GM10248 (cell line): ENCODE data around the gene FADS2.

Experiments
- CTCF ChIA-PET: fragments of 300-600 bp; sonication (Branson Sonifier 250); formaldehyde crosslinking; extraction: SDS; loops from one replicate; lab custom pipeline; 2021; ENCODE audit warnings: antibody characterized with exemption; lab: Yijun Ruan, JAX
- POLR2A ChIA-PET: fragments of 350-650 bp; sonication (Branson Sonifier 250); formaldehyde crosslinking; extraction: SDS; loops from one replicate; lab custom pipeline; 2020; ENCODE audit warnings: antibody characterized with exemption; lab: Yijun Ruan, JAX
- DNase-seq: peaks from one replicate; pipeline ENCODE4 v3.0.0; 2012; ENCODE audit errors: extremely low spot score
- TF ChIP-seq, protein P1 (sequence below): IDR thresholded peaks from 2 replicates; pipeline ENCODE4 v1.5.1; 2012; ENCODE audit warnings: mild to moderate bottlenecking, low read depth; ENCODE audit errors: extremely low read depth, missing control alignments, control extremely low read depth

The FADS2 gene

DNA sequence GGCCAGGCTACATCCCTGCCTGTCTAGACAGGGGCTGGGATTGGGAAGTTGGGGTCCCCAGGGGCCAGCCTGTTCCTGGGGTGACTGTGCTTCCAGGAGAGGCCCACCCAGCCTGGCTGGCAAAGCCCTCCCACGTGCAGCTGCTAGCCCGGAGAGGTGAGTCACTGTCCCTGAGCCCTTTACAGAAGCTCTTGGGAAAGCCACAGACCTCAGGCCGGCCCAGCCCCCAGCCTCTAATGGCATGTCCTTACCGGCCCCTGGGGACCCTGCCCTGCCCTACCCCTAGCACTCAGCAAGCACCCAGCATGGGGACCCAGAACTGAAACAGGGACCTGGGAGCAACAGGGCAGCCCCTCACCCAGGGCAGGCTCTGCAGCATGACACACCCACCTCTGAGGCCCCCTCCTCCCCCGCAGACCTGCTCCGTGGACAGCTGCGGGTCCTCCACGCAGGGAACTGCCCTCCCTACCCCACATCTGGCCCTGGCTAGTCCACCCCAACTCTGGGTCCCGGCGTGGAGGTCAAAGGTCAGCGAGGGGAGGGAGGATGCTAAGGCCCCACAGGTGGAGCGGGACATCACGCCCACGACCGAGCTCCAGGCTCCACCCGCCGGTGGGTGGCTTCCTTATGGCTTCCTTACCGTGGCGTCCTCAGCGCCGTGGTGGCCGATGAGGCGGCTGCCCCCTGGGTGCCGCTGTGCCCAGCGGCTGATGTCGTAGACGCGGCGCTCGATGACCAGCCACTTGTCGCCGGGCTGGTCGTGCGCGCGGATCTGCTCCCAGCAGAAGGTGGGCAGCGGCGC lies 62.6 kb downstream of the FADS2 start:
- DNase-seq = no peak
- ChIA-PET CTCF (interaction anchor here (0.7 to 2.5 kb wide), 5 partner anchors 20 to 217 kb away, joined by 3 to 8 read pairs (median 3); no protein-coding TSS in a partner anchor), POLR2A (no interaction called here)
- TF ChIP-seq, protein P1, sequence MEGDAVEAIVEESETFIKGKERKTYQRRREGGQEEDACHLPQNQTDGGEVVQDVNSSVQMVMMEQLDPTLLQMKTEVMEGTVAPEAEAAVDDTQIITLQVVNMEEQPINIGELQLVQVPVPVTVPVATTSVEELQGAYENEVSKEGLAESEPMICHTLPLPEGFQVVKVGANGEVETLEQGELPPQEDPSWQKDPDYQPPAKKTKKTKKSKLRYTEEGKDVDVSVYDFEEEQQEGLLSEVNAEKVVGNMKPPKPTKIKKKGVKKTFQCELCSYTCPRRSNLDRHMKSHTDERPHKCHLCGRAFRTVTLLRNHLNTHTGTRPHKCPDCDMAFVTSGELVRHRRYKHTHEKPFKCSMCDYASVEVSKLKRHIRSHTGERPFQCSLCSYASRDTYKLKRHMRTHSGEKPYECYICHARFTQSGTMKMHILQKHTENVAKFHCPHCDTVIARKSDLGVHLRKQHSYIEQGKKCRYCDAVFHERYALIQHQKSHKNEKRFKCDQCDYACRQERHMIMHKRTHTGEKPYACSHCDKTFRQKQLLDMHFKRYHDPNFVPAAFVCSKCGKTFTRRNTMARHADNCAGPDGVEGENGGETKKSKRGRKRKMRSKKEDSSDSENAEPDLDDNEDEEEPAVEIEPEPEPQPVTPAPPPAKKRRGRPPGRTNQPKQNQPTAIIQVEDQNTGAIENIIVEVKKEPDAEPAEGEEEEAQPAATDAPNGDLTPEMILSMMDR = peak; percentile 0

DNA sequence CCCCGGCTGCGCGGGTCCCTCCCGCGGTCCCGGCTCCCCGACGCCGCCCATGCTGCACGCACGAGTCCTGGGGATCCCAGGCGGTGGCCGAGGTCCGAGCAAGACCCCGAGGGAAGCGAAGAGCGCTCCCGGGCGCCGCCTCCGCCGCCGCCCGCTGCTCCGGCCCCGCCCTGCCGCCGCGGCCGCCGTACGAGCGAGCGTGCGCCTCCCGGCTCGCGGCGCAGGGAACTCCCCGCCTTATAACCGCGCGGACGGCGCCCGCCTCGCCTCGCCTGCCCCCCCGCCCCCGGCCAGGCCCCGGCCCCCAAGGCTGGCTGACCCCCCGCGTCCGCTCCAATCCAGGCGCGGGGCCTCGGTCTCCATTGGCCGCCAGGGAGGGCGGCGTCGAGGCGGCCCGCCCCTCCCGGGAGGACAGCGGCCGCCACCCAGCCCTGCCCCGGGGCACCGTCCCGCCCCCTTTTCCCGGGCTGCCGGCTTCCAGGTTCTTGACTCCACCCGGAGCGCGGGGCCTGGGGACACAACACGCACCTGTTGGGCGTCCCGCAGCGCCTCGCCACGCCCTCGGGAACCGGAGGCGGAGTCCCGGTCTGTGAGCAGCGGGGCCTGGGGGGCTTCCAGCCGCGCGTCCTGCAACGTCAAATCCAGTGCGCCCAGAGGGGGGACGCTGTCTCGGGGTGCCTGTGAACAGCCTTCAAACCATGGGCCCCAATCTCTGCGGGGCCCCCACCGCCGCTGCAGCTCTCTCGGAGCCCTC lies 63.4 kb downstream of the FADS2 start, which contains the start of gene FADS3:
Gene FADS3 (minus strand): TSS at position 215 of the 754 bp plus-strand sequence. CDS start 164 bp downstream, at position 51.
- TF ChIP-seq, protein P1 = no peak
- ChIA-PET POLR2A (no interaction called here), CTCF (interaction anchor here (0.7 to 2.5 kb wide), 9 partner anchors 18 to 217 kb away, joined by 3 to 14 read pairs (median 3); no protein-coding TSS in a partner anchor)
- DNase-seq = peak; percentile 84

DNA sequence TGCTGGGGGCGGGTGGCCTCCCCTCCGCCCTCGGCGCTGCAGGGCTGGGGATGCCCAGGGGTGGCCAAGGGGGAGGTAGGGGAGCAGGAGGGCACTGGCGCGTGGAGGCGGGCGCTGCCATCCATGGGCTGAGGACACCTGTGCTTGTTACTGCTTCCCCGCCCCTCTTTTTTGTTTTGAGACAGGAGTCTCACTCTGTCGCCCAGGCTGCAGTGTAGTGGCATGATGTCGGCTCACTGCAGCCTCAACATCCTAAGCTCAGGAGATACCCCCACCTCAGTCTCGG lies 63.9 kb downstream of the FADS2 start:
- TF ChIP-seq, protein P1 = no peak
- ChIA-PET CTCF (interaction anchor here (0.8 to 2.5 kb wide), 8 partner anchors 18 to 220 kb away, joined by 3 to 14 read pairs (median 3); no protein-coding TSS in a partner anchor), POLR2A (no interaction called here)
- DNase-seq = no peak

DNA sequence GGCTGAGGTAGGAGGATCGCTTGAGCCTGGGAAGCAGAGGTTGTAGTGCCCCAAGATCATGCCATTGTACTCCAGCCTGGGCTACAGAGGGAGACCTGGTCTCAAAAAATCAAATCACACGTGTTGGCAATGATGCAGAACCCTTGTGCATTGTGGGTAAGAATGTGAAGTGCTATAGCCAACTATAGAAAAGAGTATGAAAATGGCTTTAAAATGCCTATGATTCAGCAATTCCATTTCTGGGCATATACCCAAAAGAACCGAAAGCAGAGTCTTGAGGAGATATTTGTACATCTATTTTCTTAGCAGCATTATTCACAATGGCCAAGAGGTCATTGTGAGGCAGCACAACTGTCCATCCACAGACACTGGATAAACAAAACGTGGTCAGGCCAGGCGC lies 65.9 kb downstream of the FADS2 start:
- ChIA-PET POLR2A (no interaction called here), CTCF (interaction anchor here (0.6 to 8.3 kb wide), 3 partner anchors 22 to 233 kb away, joined by 3 to 92 read pairs (median 11); no protein-coding TSS in a partner anchor)
- DNase-seq = no peak
- TF ChIP-seq, protein P1 = no peak

DNA sequence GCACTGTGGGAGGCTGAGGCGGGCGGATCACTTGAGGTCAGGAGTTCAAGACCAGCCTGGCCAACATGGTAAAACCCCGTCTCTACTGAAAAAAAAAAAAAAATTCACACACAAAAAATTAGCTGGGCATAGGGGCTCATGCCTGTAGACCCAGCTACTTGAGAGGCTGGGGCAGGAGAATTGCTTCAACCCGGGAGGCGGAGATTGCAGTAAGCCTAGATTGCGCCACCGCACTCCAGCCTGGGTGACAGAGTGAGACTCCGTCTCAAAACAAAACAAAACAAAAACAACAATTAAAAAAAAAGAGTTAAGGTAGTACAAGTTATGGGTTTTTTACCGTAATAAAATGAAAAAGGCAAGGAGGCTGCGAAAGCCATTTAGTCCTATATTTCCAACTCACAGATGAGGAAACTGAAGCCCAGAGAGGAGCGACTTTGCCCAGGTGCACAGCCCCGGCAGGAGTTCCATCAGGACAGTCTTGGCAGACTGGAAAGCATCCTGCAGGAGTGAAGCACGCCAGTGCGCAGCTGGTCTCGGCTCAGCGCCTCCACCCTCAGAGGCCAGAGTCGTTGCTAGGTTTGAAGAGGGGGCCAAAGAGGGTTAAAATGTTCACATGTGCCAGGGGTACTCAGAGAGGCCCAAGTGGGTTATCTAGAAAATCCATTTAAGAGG lies 67.1 kb downstream of the FADS2 start:
- TF ChIP-seq, protein P1 = no peak
- ChIA-PET POLR2A (no interaction called here), CTCF (interaction anchor here (5.2 to 11.6 kb wide), 6 partner anchors 15 to 214 kb away, joined by 80 to 424 read pairs (median 136); partner anchors contain the start of gene BEST1)
- DNase-seq = no peak

DNA sequence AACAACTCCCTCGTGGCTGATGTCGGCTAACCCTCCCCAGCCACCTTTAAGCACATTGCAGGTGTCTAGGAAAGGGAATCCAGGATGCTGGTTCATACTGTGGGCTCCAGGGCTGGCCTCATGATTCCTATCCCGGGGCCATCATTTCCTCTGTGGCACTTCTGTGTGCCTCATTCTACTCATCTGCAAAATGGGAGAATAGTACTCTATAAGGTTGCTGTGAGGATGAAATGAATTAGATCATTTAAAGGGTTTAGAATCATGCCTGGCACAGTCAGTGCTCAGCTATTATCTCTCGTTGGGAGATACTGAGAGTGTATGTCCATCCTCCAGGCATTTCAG lies 67.6 kb downstream of the FADS2 start:
- POLR2A ChIA-PET = no interaction called here
- TF ChIP-seq, protein P1 = no peak
- DNase-seq = no peak
- CTCF ChIA-PET = interaction anchor here (1.1 to 11.6 kb wide), 11 partner anchors 12 to 213 kb away, joined by 3 to 424 read pairs (median 92); partner anchors contain the start of genes BEST1, FEN1 and TMEM258
